ENCODE results near the gene HOXB4.

DNA sequence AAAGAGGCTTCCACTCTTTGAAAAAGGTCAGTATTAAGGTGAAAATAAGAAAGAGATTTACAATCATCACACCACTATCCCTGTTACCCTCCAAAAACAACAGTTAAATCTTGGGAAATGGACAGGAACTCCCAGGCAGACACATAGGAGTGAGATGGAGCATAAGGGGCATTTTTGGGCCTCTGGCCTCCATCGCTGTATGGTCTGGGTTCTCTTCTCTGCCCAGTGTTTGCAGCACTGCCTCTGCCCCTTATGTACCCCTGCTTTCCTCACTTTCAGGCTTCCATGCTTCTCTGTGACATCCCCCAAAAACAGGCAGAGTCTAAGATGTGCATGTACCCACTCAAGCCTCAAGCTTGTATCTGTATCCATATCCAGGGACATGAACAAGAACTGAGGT, 32.6 kb downstream of the HOXB4 start:
- TF ChIP-seq POLR2A (IDR thresholded peaks at IDR 0.05) (no peak), CTCF (IDR thresholded peaks at IDR 0.05) (no peak)

Data from Peyer's patch (tissue), 4 donors.